ENCODE results near the gene TPRN. TPM values are rescaled to one million over a fixed set of nuclear protein-coding genes. Genes with fewer than 3 reads are reported as not detected.

Gene TPRN
- total and polyA plus RNA-seq, 5 donors from 2014 or later = 0.27 to 5.9 (median 0.46) TPM

DNA sequence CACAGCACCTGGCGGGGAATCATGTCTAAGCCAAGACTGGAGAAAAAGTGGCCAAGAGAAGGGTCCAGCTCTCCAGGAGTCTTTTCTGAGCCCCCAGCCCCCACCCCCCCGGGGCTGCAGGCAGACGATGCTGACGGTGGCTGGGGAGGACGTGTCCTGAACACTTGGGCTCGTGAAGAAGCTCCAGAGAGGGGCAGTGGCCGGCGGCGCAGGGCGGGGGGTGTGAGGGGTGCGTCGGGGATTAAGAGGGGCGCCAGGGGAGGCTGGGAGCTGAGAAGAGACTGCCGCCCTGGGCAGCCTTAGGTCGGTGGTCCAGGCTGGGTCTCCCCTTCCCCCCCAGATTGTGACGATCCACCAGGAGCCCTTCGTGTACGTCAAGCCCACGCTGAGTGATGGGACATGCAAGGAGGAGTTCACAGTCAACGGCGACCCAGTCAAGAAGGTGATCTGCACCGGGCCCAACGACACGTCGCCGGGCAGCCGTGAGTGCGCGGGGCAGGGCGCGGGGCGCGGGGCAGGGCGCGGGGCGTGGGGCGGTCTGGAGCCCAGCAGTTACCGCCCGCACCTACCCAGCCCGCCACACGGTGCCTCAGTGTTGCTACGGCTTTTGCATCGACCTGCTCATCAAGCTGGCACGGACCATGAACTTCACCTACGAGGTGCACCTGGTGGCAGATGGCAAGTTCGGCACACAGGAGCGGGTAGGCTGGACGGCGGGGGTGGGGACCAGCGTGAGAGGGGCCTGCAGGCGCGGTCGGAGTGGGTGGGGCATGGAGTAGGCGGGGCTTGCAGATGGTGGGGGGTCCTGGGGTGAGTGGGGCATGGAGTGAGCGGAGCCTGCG is 39.6 kb downstream of the TPRN start:
- Histone ChIP-seq H3K27me3 (ENCODE audit: control insufficient read depth, insufficient read depth, low read length) (peaks cover 11% of the 10 kb centered on the region), H3K27ac (ENCODE audit: insufficient read depth, low read length, poor library complexity, severe bottlenecking) (no peak overlapping the region), H3K9me3 (ENCODE audit: control insufficient read depth in 2 of 2, low read length in 2 of 2) (no peaks in the 10 kb centered on the region), H3K36me3 (ENCODE audit: control insufficient read depth, insufficient read depth, low read length) (no peaks in the 10 kb centered on the region), H3K4me1 (ENCODE audit: control insufficient read depth, insufficient read depth, low read length, poor library complexity, severe bottlenecking) (peaks cover 18% of the 10 kb centered on the region), H3K4me3 (ENCODE audit: low read depth, low read length) (no peak overlapping the region)
- no peaks in the 10 kb centered on the region for H3K36me3 Mint-ChIP-seq
- no peak overlapping the region for H3K27ac Mint-ChIP-seq
- ATAC-seq (ENCODE audit: low read depth in 2 of 2) = no peak
- H3K27me3 Mint-ChIP-seq = peaks cover 35% of the 10 kb centered on the region
- H3K4me3 Mint-ChIP-seq = no peak overlapping the region
- no peaks in the 10 kb centered on the region for H3K9me3 Mint-ChIP-seq
- H3K4me1 Mint-ChIP-seq = peaks cover 0 to 34% (median 3%) of the 10 kb centered on the region in 4 donors
- no peak for DNase-seq

GRCh38 chr9:137160054-137160425 is 40.5 kb downstream of the TPRN start:
- Mint-ChIP-seq H3K27ac (no peak overlapping the region), H3K27me3 (peaks cover 32% of the 10 kb centered on the region)
- peaks cover 11% of the 10 kb centered on the region for H3K27me3 ChIP-seq (ENCODE audit: control insufficient read depth, insufficient read depth, low read length)

DNA sequence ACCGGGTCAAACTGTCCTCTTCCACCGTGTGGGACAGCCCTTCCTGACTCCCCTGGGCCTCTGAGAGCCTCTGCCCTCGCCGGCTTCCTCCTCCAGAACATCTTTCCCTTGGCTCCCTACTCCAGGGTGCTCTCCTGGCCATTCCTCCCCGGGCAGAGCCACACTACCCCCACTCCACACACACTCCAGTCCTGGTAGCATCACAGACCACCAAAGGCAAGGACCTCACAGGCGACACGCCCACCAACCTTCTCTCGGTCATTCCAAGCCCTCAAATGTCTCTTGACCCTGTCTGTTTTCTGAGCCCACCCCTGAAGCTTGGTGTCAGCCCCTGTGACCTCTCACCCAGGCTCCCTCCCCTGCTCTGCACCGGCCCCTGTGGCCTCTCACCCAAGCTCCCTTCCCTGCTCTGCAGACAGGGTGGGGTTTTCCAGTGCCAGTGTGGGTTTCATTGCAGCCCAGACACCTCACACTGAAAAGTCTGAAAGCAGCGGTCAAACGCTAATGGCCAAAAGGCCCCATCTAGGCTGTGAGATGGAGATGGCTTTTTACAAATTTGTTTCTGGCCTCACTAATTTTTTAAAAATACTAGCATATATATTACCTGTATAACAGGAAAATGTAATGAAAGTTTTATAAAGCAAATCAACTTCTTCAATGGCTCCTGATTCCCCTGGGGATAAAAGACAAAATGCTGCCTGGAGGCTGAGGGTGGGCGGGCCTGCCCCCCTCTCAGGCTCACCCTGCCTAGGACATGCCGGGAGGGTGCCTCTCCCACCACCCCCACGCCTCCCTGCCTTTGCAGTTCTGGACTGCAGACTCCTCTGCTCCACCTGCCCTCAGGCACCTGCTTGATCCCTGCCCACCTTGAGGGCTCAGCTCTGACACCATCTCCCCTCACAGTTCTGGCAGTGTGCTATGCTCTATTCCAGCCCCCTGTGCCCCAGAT is 41.2 kb downstream of the TPRN start:
- ATAC-seq (ENCODE audit: low read depth in 2 of 2) (no peak), DNase-seq (no peak)
- Mint-ChIP-seq H3K27me3 (peaks cover 38% of the 10 kb centered on the region), H3K27ac (no peak overlapping the region), H3K4me3 (peak overlapping the region in 3 of 4 donors; percentile 57 to 77 (median 64)), H3K4me1 (peaks cover 0 to 35% (median 3%) of the 10 kb centered on the region in 4 donors), H3K9me3 (no peaks in the 10 kb centered on the region), H3K36me3 (no peaks in the 10 kb centered on the region)
- H3K4me1 ChIP-seq (ENCODE audit: control insufficient read depth, insufficient read depth, low read length, poor library complexity, severe bottlenecking) = peaks cover 18% of the 10 kb centered on the region
- no peaks in the 10 kb centered on the region for H3K9me3 ChIP-seq (ENCODE audit: control insufficient read depth in 2 of 2, low read length in 2 of 2)
- no peak overlapping the region for H3K27ac ChIP-seq (ENCODE audit: insufficient read depth, low read length, poor library complexity, severe bottlenecking)
- peaks cover 11% of the 10 kb centered on the region for H3K27me3 ChIP-seq (ENCODE audit: control insufficient read depth, insufficient read depth, low read length)
- no peak overlapping the region for H3K4me3 ChIP-seq (ENCODE audit: low read depth, low read length)
- no peaks in the 10 kb centered on the region for H3K36me3 ChIP-seq (ENCODE audit: control insufficient read depth, insufficient read depth, low read length)

More at GRCh38 chr9:137160054-137160425, 40.5 kb downstream of the TPRN start:
- peak overlapping the region in 1 of 4 donors; percentile 44 for H3K4me3 Mint-ChIP-seq
- no peaks in the 10 kb centered on the region for H3K9me3 Mint-ChIP-seq
- Histone ChIP-seq H3K9me3 (ENCODE audit: control insufficient read depth in 2 of 2, low read length in 2 of 2) (no peaks in the 10 kb centered on the region), H3K4me3 (ENCODE audit: low read depth, low read length) (no peak overlapping the region), H3K27ac (ENCODE audit: insufficient read depth, low read length, poor library complexity, severe bottlenecking) (no peak overlapping the region), H3K4me1 (ENCODE audit: control insufficient read depth, insufficient read depth, low read length, poor library complexity, severe bottlenecking) (peaks cover 18% of the 10 kb centered on the region), H3K36me3 (ENCODE audit: control insufficient read depth, insufficient read depth, low read length) (no peaks in the 10 kb centered on the region)
- H3K36me3 Mint-ChIP-seq = no peaks in the 10 kb centered on the region
- ATAC-seq (ENCODE audit: low read depth in 2 of 2) (no peak), DNase-seq (no peak)
- peaks cover 0 to 35% (median 3%) of the 10 kb centered on the region in 4 donors for H3K4me1 Mint-ChIP-seq

DNA sequence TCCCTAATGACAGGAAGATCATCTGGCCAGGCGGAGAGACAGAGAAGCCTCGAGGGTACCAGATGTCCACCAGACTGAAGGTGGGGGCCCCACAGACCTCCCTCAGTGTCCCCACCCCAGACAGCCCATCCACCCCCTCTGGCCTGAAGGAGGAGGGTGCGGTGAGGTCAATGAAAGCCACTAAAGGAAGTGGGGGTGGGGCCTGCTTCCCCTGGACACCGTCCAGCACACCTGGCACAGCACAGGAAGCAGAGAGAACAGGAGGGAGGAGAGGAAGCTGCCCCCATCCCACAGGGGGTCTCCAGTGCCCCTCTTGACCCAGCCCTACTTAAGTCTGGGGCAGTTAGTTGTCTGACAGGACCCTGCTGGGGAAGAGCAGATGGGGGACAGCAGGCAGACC is 41.9 kb downstream of the TPRN start:
- no peak overlapping the region for H3K27ac Mint-ChIP-seq
- peaks cover 38% of the 10 kb centered on the region for H3K27me3 Mint-ChIP-seq
- Histone ChIP-seq H3K36me3 (ENCODE audit: control insufficient read depth, insufficient read depth, low read length) (no peaks in the 10 kb centered on the region), H3K4me3 (ENCODE audit: low read depth, low read length) (no peak overlapping the region), H3K9me3 (ENCODE audit: control insufficient read depth in 2 of 2, low read length in 2 of 2) (no peaks in the 10 kb centered on the region), H3K27me3 (ENCODE audit: control insufficient read depth, insufficient read depth, low read length) (peaks cover 11% of the 10 kb centered on the region), H3K27ac (ENCODE audit: insufficient read depth, low read length, poor library complexity, severe bottlenecking) (no peak overlapping the region), H3K4me1 (ENCODE audit: control insufficient read depth, insufficient read depth, low read length, poor library complexity, severe bottlenecking) (peaks cover 18% of the 10 kb centered on the region)
- H3K4me1 Mint-ChIP-seq = peaks cover 0 to 35% (median 3%) of the 10 kb centered on the region in 4 donors
- DNase-seq (no peak), ATAC-seq (ENCODE audit: low read depth in 2 of 2) (no peak)
- no peaks in the 10 kb centered on the region for H3K36me3 Mint-ChIP-seq
- peak overlapping the region in 1 of 4 donors; percentile 44 for H3K4me3 Mint-ChIP-seq
- H3K9me3 Mint-ChIP-seq = no peaks in the 10 kb centered on the region

DNA sequence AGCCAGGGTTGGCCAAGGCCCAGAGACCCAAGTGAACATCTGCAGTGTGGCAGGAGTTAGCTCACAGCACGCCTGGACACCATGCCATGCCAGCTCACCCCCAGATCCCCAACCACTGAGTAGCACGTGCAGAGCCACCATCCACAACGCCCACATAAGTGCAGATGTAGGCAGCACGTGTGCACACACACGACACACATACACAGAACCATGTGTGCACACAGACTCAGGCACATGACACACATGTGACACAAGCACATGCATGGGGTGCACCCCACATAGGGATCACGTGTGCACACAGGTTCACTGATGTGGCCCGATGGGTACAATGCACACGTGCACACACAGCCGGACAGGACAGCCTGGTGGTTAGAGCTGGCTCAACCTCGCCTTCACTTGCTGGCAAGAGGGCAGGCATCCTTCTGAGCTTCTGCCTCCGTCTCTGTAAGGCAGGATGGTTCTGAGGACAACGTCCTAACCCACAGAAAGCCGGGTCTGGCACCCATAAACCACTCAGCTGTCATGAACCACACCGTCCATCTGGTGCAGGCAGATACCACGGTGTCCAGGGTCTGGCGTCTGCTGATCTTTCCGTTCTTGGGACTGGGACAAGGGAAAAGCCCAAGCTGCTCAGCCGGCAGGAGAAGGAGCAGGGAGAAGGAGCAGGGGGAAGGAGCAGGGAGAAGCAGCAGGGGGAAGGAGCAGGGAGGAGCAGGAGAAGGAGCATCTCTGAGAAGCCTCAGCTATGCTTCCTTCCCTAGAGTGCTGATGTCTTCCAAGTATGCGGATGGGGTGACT is 42.7 kb downstream of the TPRN start:
- ATAC-seq (ENCODE audit: low read depth in 2 of 2) (no peak), DNase-seq (no peak)
- peaks cover 38% of the 10 kb centered on the region for H3K27me3 Mint-ChIP-seq
- peaks cover 0 to 33% (median 3%) of the 10 kb centered on the region in 4 donors for H3K4me1 Mint-ChIP-seq
- no peak overlapping the region for H3K4me3 ChIP-seq (ENCODE audit: low read depth, low read length)
- H3K36me3 Mint-ChIP-seq = no peaks in the 10 kb centered on the region
- H3K27me3 ChIP-seq (ENCODE audit: control insufficient read depth, insufficient read depth, low read length) = peaks cover 11% of the 10 kb centered on the region
- H3K27ac ChIP-seq (ENCODE audit: insufficient read depth, low read length, poor library complexity, severe bottlenecking) = no peak overlapping the region
- no peaks in the 10 kb centered on the region for H3K9me3 Mint-ChIP-seq
- H3K4me3 Mint-ChIP-seq = peak overlapping the region in 3 of 4 donors; percentile 17 to 54 (median 44)
- no peaks in the 10 kb centered on the region for H3K36me3 ChIP-seq (ENCODE audit: control insufficient read depth, insufficient read depth, low read length)
- peaks cover 18% of the 10 kb centered on the region for H3K4me1 ChIP-seq (ENCODE audit: control insufficient read depth, insufficient read depth, low read length, poor library complexity, severe bottlenecking)
- no peaks in the 10 kb centered on the region for H3K9me3 ChIP-seq (ENCODE audit: control insufficient read depth in 2 of 2, low read length in 2 of 2)
- no peak overlapping the region for H3K27ac Mint-ChIP-seq

- DNase-seq (peak; percentile 36 to 51 (median 50)), ATAC-seq (ENCODE audit: low read depth in 2 of 2) (peak; percentile 65 to 69)
- Histone ChIP-seq H3K27ac (ENCODE audit: insufficient read depth, low read length, poor library complexity, severe bottlenecking) (no peak overlapping the region), H3K9me3 (ENCODE audit: control insufficient read depth in 2 of 2, low read length in 2 of 2) (no peaks in the 10 kb centered on the region), H3K27me3 (ENCODE audit: control insufficient read depth, insufficient read depth, low read length) (peaks cover 11% of the 10 kb centered on the region), H3K36me3 (ENCODE audit: control insufficient read depth, insufficient read depth, low read length) (no peaks in the 10 kb centered on the region), H3K4me3 (ENCODE audit: low read depth, low read length) (no peak overlapping the region), H3K4me1 (ENCODE audit: control insufficient read depth, insufficient read depth, low read length, poor library complexity, severe bottlenecking) (peaks cover 18% of the 10 kb centered on the region)
- Mint-ChIP-seq H3K27ac (no peak overlapping the region), H3K4me3 (peak overlapping the region in 2 of 4 donors; percentile 56 to 74), H3K9me3 (no peaks in the 10 kb centered on the region), H3K4me1 (peaks cover 0 to 32% (median 3%) of the 10 kb centered on the region in 4 donors), H3K36me3 (no peaks in the 10 kb centered on the region), H3K27me3 (peaks cover 38% of the 10 kb centered on the region)
Observed at GRCh38 chr9:137156567-137157375, 43.8 kb downstream of the TPRN start.
